Measurements from ENCODE around the gene SPPL3.
A peak's percentile ranks its signal among the peaks of the same experiment; 100 is the strongest.

GRCh38 chr12:120846721-120847120 is 57.4 kb downstream of the SPPL3 start:
- TF ChIP-seq POLR2A (IDR thresholded peaks at IDR 0.05), result no peak
- TF ChIP-seq CTCF (IDR thresholded peaks at IDR 0.05), result no peak
- peak in 1 of 2 donors; percentile 15 for TF ChIP-seq EP300 (IDR thresholded peaks at IDR 0.05)

All from tibial nerve (tissue), 4 donors.